22Rv1 (cell line): Measurements from ENCODE around the gene SH3BP5.

Source experiments
- CTCF ChIP-seq: fragments of 450-650 bp; IDR thresholded peaks from 2 replicates; pipeline ENCODE4 v1.5.1; 2017; ENCODE audit warnings: mild to moderate bottlenecking
- ZFX ChIP-seq: fragments of 450-650 bp; IDR thresholded peaks from 2 replicates; pipeline ENCODE4 v1.6.1; 2017; ENCODE audit warnings: antibody characterized with exemption, borderline replicate concordance

- TF ChIP-seq CTCF (no peak), ZFX (no peak)
Observed at GRCh38 chr3:15350141-15350540, 17.8 kb upstream of the SH3BP5 start.
